Measurements from ENCODE around the gene CTNNA3.

DNA sequence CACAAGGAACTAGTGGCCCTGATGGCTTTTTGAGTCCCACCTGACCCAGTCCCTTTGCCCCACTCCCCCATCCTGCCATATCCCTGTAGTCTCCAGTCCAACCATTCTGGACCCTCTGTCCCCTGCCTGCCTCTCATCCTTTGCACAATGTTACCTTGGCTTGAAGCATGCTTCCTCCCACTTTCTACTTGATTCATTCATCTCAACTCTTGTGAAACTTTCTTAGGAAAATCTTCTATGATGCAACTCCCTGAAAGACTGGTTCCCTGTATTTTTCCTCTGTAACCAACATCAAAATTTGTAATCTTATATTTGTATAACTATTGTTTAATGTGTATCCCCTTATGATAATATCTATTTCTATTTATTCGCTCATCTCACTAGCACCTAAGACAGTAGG, 618.6 kb downstream of the CTNNA3 start:
- TF ChIP-seq, protein P1, sequence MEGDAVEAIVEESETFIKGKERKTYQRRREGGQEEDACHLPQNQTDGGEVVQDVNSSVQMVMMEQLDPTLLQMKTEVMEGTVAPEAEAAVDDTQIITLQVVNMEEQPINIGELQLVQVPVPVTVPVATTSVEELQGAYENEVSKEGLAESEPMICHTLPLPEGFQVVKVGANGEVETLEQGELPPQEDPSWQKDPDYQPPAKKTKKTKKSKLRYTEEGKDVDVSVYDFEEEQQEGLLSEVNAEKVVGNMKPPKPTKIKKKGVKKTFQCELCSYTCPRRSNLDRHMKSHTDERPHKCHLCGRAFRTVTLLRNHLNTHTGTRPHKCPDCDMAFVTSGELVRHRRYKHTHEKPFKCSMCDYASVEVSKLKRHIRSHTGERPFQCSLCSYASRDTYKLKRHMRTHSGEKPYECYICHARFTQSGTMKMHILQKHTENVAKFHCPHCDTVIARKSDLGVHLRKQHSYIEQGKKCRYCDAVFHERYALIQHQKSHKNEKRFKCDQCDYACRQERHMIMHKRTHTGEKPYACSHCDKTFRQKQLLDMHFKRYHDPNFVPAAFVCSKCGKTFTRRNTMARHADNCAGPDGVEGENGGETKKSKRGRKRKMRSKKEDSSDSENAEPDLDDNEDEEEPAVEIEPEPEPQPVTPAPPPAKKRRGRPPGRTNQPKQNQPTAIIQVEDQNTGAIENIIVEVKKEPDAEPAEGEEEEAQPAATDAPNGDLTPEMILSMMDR (IDR thresholded peaks at IDR 0.05), result no peak
- TF ChIP-seq POLR2AphosphoS5 (IDR thresholded peaks at IDR 0.05) (no peak), POLR2A (IDR thresholded peaks at IDR 0.05) (no peak)
